Stomach (tissue), 4 donors: Measurements from ENCODE around the gene SIX3.

ENCODE experiments used
- POLR2A ChIP-seq, 4 donors: fragments of 450-650 bp; IDR thresholded peaks; one replicate each; pipeline ENCODE4 v1.6.1; 2016; ENCODE audit warnings: antibody characterized with exemption in 4 of 4, control low read depth in 2 of 4, mild to moderate bottlenecking in 1 of 4, moderate library complexity in 1 of 4
- TF ChIP-seq, protein P1 (sequence below), 7 experiments: fragments of 450-650 bp in 4 of 7; fragments of 200-600 bp in 3 of 7; sonication (generic) in 3 of 7; IDR thresholded peaks; one replicate each; pipeline ENCODE4 v1.5.1; 2016 to 2019; ENCODE audit warnings: antibody characterized with exemption in 7 of 7, control low read depth in 2 of 7, mild to moderate bottlenecking in 1 of 7

DNA sequence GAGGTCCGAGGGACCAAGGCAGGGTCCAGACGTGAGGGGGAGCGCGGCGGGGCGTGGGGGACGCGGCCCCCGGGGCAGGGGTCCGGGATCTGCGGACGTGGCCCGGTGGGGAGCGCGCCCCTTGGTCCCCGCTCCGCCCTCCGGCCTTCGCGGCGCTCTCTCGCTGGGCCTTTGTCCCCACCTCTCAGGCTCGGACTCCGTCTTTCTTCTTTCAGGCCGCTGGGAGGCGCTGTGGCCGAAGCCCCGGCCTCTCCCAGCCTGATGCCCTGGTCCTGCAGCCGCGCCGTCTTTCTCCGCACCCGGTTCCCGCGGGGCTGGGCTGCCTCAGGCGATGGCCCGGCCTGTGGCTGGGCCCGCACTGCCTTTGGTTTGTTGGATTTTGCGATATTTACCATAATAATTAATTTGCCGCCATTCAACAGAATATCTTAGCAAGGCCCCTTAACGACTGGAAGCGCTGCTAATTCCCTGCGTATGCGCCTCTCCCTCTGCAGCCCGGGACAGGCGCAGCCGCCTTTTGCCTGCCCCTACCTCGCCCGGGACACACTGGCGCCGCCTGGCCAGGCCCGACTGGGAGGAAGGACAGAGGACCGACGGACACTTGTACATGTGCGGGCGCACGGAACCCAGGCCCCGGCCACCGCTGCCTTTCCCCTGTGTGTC is 10.8 kb downstream of the SIX3 start:
- TF ChIP-seq, protein P1, sequence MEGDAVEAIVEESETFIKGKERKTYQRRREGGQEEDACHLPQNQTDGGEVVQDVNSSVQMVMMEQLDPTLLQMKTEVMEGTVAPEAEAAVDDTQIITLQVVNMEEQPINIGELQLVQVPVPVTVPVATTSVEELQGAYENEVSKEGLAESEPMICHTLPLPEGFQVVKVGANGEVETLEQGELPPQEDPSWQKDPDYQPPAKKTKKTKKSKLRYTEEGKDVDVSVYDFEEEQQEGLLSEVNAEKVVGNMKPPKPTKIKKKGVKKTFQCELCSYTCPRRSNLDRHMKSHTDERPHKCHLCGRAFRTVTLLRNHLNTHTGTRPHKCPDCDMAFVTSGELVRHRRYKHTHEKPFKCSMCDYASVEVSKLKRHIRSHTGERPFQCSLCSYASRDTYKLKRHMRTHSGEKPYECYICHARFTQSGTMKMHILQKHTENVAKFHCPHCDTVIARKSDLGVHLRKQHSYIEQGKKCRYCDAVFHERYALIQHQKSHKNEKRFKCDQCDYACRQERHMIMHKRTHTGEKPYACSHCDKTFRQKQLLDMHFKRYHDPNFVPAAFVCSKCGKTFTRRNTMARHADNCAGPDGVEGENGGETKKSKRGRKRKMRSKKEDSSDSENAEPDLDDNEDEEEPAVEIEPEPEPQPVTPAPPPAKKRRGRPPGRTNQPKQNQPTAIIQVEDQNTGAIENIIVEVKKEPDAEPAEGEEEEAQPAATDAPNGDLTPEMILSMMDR (IDR thresholded peaks at IDR 0.05): peak in 4 of 7 experiments; percentile 10 to 43 (median 42)
- TF ChIP-seq POLR2A (IDR thresholded peaks at IDR 0.05): no peak
